ENCODE data around the gene MORC4.
"Not testable (repeated sequence)": the region's sequence is repeated elsewhere in the genome, so short reads cannot be mapped to it uniquely, and the experiment has no call there.

Gene MORC4

DNA sequence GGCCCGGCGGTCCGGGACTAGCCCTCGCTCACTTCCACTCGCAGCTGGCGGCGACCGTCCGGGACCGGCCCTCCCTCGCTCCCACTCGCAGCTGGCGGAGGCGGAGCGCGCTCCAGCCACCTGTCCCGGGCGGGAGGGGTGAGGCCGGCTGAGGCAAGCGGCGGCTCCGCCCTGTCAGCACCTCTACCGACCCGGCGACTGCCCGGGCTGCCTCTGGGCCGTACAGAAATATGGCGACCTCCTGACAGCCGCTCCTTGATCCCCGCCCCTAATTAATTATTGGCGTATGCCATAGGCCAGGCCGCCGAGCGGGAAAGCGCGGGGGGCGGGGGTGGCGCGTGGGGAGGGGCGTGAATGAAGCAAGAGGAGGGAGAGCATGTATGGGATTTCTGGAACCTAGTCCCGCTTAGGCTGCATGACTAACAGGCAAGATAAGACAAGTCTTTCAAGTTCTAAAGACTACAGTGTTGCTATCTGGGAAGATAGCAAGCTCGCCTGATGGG is at the start of gene MORC4:
TSS of gene MORC4 (minus strand) at position 200 of the 503 bp plus-strand sequence. CDS start 243 bp downstream, outside the sequence.
- peak; percentile 67 for DNase-seq

DNA sequence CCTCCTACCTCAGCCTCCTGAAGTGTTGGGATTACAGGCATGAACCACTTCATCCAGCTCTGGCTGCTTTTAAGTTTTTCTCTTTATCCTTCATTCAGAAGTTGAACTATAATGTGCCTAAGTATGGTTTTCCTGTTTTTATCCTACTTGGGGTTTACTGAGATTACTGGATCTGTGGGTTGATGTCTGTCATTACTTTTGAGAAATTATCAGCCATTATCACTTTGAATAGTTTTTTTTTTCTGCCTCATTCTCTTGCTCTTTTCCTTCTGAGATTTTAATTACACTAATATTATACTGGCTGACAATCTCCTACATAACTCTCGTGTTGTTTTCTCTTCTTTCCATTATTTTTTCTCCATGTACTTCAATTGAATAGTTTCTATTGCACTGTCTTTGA is 47.6 kb upstream of the MORC4 start:
- DNase-seq: no peak

DNA sequence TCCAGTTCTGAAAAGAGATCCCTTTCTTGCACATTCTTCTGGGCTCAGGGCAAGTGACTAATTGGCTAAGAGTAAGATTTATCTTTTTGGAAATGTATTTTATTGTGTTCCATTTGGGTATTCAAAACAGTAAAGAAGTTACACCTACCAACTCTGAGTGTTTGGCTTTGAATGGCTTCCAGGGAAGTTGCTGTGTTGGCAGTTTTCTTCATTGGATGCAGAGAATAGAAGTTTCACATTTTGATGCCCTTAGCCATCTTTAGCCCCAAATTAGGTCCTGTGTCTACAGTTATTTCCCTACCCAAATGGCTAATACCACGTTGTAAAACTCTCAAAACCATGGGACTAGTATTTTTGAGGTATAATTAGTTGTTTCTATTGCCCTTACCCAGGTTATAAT is 29.7 kb upstream of the MORC4 start:
- no peak for DNase-seq

DNA sequence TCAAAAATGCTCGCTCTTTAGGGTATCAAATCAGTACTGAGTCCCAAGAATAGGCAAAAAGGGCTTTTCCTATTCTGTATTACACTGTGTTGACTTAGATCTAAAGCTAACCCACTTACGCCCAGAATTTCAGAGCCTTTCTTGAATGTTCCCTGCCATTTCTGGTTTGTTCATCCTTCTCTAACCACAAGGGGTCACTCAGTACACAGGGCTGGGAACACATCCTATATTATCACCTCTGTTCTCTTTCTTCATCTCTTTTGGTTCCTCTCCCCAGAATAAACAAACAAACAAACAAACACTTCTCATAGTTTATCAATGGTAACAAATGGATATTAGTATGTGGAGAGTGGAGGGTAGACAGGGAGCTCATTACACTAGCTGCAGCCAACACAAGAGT is 25.5 kb upstream of the MORC4 start:
- no peak for DNase-seq

DNA sequence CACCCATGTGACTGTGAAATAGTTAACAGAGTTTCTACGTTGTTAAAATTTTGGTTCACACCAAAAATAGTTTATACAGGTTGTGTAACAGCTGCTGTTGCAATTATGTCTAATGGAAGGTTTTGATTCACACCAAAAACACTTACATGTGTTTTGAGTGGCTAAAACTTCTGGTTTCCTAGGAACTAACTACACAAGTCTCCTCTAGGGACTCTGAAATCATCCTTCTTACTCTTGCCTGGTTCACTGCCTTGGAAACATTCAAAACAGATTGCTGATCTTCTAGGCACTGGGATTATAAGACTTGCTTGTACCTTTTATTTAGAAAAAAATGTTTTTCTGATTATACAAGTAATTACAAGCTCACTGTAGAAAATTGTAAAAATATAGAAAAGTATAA is 14.9 kb upstream of the MORC4 start:
- no peak for DNase-seq

DNA sequence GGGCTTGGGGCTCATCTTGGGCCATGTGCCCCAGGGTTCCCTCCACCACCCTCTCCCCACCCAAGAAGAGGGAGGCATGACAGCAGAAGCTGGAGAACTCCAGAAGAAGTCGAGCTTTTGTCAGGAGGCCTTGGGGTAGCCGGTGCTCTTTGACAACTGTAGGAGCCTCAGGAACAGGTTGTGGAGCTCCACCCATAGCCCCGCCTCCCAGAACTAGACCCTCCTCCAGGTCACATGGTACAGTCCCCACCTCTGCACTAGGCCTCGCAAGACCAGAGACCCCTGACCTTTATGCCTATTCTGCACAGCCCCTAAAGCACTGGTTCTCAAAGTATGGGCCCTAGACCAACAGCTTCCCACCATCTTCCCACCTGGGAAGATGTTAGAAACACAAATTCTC is 8.0 kb upstream of the MORC4 start:
- DNase-seq: no peak

DNA sequence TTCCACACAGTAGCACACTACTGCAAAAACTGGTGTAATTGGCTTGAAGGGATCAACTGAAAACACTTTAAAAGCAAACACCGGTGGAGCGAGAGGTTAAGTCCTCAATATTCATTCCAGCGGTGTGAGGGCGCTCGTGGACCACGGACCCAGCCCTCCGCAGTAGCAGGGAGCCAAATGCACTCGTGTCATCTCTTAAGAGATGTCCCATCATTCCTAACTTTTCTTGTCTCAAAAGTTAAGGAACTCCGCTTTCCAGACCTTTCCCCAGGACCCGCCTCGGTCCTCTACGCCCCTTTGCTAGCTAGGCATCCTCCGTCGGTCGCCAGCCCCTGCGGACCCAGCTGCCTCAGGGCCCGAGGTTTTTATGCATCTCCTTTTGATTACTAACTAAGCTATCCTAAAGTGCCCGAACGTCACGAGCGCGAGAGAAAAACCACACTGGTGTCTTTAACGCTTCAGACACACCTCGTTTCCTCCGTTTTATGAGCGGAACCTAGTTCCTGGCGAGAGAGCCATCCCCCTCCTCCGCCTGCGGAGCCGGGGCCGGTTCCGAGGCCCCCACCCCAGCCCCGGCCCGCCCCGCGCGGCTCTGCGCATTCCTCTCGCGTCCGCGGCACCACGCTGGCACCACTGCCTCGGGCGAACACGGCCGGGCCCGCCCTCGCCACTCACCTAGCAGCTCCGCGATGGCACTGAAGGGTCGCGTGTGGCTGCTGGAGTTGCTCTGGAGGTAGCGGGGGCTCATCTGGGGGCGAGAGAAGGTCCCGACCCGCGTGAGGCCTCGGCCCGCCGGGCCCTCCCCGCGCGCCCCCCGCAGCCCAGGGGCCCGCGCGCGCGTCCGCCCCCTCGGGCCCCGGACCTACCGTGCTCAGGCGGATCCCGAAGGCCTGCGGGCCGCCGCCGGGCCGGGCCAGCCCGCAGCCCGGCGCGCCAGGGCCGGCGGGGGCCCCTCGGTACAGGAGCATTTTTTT is 723 bp downstream of the MORC4 start:
- peak; percentile 56 for DNase-seq

DNA sequence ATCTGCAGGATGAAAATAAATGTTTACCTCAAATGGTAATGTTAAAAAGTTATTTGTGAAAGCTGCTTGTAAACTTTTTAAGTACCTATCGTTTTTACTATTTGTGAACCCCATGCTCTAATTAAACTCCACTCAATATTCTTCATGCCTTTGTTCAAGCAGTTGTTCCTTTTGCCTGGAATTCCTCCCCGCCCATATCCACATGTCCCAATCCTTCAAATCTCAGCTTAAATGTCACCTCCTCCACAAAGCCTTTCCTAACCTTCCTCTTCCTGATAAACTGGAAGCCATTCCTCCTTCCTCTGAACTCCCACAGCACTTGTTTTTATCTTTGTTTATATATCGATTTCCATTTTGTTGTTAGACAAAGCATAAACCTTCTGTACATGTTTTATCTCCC is 2.4 kb downstream of the MORC4 start:
- DNase-seq: no peak

DNA sequence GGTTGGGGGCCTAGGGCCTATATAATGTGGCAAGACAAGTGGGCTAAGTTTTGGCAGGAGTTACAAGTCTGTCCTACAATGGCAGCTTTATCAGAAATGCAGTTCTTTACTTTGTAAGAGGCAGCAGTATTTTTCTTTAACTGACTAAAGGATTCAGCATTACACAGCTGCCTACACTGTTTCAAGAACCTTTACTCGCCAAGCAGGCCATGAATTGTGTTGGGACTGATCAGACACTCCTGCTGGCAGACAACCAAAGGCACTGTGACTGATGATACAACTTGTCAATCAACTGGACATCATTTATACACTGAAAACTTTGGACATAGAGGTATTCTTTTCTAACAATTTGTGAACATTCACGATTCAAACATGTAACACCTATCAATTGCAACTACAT is 4.3 kb downstream of the MORC4 start:
- DNase-seq: no peak

DNA sequence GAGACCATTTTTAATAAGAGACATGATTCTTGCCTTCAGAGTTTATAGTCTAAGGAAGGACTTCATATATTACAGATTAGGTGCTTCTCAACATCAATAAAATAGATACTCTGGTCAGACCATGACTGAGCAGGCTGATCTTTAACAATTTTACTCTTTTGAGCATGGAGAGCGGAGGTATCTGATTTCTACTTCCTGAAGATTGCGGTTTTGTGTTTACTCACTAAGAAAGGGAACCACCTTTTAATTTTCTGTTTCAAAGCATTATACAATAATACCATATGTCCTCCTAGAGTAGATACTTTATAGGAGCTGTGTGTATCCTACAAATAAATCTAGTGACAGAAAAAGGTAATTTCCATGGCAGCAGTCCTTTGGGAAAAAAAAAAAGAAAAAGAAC is 12.5 kb downstream of the MORC4 start:
- no peak for DNase-seq

DNA sequence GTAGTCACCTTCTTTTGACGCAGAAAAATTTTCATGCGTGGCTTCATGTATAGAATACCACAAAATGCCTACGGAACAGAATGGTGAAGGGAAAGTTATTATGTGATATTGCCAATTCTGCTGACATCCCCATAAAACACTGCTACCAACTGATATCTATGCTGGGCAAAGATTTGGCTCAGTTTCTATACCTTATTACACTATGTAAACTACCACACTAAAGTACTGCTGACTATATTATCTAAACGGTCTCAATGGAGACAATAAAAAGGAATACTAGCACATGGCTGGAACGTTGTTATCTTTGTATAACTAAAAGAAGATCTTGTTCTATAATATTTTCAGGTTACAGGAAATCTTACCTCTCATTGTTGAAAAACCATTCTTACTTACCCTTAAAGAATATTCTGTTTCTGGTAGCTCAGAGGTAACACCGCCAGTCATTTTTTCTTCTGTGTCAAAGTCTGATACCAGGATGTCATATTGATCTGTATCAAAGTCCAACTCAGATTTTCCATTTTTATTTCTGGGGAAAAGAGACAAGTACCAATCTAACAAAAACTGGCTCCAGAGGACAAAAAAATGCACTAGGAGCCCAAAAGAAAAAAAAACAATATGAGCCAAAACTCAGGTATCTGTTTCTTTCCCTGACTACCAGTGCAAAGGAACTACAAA is 18.9 kb downstream of the MORC4 start:
- DNase-seq: no peak

DNA sequence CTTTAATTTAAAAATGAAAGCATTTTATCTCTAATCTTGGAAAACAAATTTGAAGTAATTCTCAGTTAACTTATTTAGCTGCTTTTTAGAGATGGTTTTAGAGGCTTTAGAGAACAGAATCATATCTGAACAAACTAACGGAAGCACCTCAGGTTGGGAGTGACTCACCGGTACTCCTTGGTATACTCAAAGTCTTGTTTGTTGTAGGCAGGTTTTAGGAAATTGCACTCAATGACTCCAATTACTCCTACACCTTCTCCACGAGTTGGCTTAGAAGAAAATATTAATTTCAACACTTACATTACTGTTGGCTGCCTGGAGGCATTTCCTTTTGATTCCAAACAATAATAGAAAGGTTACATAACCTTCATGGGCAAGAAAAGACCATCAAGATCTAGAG is 23.6 kb downstream of the MORC4 start:
- DNase-seq: no peak

DNA sequence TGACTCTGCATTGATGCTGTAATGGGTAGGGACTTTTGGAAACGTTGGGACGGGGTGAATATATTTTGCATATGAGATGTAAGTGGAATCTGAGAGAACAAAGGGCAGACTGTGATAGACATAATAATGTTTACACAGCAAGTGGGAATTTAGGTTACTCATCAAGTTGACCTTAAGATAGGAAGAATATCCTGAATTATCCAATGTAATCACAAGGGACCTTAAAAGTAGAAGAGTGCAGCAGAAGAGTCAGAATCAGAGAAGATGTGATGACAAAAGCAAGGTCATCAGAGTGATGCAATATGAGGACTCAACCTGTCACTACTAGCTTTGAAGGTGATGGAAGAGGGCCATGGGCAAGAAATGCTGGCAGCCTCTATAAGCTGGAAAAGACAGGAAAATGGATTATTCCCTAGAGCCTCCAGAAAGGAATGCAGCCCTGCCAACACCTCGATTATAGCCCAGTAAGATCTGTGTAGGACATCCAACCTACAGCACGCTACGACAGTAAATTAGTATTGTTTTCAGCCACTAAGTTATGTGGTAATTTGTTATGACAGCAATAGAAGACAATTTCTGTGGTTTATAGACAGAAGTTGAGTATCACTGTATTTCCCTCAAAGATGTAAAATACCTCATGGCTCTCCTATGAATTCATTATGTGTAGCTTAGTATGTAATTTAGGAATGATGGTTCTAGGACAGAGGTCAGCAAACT is 26.4 kb downstream of the MORC4 start:
- DNase-seq: no peak

DNA sequence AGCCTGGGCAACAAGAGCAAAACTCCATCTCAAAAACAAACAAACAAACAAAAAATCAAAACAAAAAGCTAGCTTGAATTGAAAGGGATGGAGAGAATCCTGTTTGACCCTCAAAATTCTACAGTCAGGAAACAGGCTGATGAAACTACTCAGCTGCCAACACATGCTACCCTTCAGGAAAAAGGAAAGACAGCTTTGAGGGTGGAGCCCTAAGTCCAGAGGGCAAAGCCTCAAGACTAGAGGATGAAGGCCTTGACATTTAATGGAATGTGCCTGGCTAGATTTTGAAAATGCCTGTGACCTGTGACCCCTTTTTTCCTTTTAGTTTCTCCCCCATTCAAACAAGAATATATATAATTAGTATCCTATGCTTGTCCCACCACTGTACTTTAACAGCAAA is 27.1 kb downstream of the MORC4 start:
- no peak for DNase-seq

DNA sequence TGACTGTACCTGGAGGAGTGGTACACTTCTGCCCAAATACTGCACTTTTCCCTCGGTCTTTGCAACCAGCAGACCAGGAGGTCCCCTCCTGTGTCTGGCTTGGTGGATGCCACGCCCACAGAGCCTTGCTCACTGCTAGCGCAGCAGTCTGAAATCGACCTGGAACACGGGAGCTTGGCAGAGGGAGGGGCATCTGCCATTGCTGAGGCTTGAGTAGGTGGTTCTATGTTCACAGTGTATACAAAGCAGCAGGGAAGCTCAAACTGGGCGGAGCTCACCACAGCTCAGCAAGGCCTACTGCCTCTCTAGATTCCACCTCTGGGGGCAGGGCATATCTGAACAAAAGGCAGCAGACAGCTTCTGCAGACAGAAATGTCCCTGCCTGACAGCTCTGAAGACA is 33.5 kb downstream of the MORC4 start:
- DNase-seq: not testable (repeated sequence)

DNA sequence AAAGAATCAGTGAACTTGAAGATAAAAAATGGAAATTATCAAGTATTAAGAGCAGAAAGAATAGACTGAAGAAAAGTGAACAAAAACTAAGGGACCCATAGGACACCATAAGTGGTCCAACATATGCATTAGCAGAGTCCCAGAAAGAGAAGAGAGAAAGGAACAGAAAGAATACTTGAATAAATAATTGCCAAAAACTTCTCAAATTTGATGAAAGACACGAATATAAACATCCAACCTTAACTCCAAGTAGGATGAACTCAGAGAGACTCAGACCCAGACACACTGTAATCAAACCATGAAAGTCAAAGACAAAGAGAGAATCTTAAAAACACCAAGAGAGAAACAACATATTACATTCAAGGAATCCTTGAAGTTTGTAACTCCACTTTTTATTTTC is 35.7 kb downstream of the MORC4 start:
- DNase-seq: no peak

DNA sequence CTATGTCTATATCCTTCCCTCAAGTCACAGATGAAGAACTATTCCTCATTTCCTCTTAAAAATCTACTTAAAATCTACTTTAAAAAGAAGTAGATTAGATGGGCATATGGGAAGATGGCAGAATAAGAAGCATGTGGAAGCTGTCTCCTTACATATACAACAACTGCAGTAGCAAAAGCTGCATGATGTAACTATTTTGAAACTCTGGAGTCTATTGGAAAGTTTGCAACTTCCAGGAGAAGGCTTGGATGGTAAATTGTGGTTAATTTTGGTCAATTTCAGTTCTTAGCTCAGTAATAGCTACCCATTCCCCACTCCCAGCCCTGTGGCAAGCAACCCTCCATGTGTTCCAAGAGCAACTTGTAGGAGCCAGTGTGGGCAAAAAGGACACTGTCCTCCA is 36.9 kb downstream of the MORC4 start:
- DNase-seq: no peak

DNA sequence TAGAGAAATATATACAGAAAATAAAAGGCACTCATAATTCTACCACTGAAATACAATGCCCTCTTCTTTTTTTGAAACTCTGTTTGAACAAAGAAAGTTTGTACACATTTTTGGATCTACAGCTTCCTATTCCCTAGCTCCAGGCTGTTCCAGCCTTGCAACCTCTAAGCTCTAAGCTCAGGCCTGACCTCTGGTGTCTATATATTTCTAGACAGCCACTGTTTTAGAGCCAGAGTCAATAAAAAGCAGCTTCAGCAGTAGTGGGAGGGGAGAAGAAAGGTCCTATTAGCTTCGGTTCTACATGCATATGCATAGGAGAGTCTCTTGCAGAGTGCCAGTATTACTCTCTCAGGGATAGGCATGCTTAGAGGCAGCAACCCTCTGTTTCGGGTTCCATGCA is 40.1 kb downstream of the MORC4 start:
- no peak for DNase-seq

DNA sequence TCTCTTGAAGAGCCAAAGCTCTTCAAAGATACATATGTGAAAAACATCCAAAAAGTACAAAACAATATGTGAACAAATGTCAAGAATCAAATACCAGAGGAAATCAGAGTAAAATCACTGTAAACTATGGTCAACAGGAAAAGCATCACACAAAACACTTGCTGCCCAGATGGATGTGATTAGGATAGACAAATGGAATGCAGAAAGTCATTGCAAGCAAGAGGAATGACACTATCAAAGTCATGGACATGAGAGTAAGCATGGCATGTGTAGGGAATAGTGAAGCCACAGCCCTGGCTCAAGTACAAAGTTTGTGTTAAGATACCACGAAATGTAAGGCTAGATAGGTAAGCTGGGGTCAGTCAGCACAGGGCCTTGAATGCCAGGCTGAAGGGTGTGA is 42.2 kb downstream of the MORC4 start:
- DNase-seq: no peak

DNA sequence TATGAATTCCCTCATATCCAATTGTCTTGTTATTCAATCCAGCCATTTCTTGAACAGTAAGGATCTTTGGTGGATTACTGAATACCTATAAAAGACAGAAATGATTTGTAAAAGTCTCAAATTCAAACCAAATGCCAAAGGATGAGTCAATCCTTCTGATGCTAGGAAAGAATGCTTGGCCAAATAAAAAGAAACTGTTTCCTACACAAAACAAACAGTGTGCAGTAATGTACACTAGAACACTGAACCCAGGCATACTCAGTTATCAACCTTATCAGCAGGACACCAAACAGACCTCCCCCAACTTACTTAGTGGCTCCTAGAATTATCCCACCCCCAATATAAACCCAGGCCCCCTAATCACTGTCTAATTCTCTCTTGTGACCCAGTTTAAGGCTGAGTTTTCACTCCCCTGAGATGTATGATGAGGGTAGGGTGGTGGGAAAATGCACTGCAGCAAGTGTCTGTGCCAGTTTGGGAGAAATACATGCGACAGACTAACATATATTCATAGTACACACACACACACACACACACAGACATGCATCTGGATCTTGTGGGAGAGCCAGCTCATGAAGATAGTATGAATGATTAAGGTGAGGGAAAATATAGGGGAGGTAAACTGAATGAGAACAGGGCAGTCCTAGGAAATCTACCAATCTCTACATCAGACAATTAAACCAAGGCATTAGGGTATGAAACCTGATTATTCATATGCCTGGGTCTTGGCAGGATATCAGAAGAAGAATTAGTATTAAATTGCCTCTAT is 44.8 kb downstream of the MORC4 start:
- DNase-seq: no peak

DNA sequence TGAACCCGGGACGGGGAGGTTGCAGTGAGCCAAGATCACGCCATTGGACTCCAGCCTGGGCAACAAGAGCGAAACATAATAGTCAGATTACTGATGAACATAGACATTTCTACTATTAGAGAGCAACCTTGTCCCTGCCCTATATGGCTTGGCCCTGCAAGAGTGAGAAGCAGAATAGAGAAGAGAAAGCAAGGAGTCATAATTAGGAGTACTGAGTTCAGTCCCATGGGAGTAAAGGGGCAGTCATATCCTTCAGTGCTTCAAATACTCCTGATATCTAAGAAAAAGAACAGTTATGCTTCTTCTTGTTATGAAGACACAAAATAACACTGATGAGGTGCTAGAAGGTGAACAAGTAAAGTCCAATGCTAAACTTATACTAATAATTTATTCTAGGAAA is 46.0 kb downstream of the MORC4 start:
- no peak for DNase-seq

DNA sequence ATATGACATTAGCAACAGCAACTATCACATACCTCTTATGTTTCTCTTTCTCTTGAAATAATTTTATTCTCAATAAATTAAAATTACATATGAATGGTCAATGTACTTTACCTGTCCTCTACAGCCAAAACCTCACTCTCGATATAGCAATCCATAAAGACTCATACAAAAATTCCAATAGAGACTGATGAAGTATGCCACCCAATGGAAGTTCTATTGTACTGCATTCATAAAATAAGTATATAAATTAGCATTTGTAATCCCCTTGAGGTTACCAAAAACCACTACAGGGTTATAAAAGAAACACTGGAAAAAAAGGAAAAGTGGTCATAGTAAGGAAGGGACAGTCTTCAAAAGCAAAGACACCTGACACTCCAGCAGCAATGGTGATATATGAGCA is 47.0 kb downstream of the MORC4 start:
- DNase-seq: no peak

DNA sequence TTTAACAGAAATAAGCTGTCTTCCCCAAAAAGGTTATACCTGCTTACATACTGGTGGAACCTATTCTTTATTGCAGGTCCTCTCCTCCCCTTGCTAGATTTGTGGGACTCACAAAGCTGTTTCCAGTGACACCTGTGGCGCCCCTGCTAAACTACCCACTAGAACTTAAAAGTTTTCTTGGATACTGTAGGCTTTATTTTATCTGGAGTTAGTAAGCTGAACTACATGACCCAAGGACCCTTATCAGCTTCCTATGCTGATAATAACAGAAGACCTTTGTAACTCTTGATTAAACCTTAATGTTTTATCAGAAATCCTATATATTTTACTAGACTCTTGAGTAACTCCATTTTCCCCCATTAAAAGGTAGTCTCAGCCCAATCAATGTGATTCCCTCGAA is 47.5 kb downstream of the MORC4 start:
- no peak for DNase-seq

Measured in activated T-cell treated with anti-CD3 and anti-CD28 coated beads, Interleukin-2, amount 50 U/mL, for 1 hour (primary cell).